ENCODE results near the gene BRIP1.

DNA sequence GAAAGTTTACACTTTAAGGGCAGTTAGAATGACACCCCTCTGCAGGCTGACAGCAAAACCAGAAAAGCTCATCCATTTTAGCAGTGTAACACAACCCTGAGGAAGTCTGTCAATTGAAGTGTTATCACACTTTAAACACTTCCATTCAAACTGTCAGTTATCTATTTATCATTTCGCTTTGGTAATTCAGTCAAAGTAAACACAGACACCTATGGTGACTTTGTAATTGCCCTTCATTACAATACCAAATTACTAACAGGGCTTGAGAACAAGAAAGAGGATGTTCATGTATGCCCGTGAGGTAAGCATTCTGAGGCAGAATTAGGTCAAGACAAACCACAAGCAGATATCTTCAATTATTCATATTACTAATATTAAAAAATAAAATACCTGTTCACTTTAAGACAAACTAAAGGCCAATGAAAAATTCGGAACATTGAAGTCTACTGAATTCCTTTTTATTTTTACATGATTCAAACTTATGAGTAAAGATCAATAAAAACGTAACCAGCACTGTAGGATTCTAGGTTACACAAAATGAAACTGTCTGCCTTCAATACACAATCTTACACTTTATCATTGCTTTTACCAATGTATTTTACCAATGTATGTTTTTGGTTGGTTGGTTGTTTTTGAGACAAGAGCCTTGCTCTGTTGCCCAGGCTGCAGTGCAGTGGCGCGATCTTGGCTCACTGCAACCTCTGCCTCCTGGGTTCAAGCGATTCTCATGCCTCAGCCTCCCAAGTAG lies 57.1 kb downstream of the BRIP1 start:
- TF ChIP-seq ZNF335 (tag by site-specific recombination; conservative IDR thresholded peaks at IDR 0.05) (no peak), KLF8 (tag by site-specific recombination; IDR thresholded peaks at IDR 0.05) (no peak)
- TF ChIP-seq, protein P1, sequence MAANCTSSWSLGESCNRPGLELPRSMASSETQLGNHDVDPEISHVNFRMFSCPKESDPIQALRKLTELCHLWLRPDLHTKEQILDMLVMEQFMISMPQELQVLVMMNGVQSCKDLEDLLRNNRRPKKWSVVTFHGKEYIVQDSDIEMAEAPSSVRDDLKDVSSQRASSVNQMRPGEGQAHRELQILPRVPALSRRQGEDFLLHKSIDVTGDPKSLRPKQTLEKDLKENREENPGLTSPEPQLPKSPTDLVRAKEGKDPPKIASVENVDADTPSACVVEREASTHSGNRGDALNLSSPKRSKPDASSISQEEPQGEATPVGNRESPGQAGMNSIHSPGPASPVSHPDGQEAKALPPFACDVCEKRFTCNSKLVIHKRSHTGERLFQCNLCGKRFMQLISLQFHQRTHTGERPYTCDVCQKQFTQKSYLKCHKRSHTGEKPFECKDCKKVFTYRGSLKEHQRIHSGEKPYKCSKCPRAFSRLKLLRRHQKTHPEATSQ (tag by site-specific recombination; IDR thresholded peaks at IDR 0.05), result no peak
- TF ChIP-seq, protein P2, sequence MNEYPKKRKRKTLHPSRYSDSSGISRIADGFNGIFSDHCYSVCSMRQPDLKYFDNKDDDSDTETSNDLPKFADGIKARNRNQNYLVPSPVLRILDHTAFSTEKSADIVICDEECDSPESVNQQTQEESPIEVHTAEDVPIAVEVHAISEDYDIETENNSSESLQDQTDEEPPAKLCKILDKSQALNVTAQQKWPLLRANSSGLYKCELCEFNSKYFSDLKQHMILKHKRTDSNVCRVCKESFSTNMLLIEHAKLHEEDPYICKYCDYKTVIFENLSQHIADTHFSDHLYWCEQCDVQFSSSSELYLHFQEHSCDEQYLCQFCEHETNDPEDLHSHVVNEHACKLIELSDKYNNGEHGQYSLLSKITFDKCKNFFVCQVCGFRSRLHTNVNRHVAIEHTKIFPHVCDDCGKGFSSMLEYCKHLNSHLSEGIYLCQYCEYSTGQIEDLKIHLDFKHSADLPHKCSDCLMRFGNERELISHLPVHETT (tag by site-specific recombination; IDR thresholded peaks at IDR 0.05), result no peak
- TF ChIP-seq, protein P3, sequence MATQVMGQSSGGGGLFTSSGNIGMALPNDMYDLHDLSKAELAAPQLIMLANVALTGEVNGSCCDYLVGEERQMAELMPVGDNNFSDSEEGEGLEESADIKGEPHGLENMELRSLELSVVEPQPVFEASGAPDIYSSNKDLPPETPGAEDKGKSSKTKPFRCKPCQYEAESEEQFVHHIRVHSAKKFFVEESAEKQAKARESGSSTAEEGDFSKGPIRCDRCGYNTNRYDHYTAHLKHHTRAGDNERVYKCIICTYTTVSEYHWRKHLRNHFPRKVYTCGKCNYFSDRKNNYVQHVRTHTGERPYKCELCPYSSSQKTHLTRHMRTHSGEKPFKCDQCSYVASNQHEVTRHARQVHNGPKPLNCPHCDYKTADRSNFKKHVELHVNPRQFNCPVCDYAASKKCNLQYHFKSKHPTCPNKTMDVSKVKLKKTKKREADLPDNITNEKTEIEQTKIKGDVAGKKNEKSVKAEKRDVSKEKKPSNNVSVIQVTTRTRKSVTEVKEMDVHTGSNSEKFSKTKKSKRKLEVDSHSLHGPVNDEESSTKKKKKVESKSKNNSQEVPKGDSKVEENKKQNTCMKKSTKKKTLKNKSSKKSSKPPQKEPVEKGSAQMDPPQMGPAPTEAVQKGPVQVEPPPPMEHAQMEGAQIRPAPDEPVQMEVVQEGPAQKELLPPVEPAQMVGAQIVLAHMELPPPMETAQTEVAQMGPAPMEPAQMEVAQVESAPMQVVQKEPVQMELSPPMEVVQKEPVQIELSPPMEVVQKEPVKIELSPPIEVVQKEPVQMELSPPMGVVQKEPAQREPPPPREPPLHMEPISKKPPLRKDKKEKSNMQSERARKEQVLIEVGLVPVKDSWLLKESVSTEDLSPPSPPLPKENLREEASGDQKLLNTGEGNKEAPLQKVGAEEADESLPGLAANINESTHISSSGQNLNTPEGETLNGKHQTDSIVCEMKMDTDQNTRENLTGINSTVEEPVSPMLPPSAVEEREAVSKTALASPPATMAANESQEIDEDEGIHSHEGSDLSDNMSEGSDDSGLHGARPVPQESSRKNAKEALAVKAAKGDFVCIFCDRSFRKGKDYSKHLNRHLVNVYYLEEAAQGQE (tag by site-specific recombination; IDR thresholded peaks at IDR 0.05), result no peak
- TF ChIP-seq, protein P4, sequence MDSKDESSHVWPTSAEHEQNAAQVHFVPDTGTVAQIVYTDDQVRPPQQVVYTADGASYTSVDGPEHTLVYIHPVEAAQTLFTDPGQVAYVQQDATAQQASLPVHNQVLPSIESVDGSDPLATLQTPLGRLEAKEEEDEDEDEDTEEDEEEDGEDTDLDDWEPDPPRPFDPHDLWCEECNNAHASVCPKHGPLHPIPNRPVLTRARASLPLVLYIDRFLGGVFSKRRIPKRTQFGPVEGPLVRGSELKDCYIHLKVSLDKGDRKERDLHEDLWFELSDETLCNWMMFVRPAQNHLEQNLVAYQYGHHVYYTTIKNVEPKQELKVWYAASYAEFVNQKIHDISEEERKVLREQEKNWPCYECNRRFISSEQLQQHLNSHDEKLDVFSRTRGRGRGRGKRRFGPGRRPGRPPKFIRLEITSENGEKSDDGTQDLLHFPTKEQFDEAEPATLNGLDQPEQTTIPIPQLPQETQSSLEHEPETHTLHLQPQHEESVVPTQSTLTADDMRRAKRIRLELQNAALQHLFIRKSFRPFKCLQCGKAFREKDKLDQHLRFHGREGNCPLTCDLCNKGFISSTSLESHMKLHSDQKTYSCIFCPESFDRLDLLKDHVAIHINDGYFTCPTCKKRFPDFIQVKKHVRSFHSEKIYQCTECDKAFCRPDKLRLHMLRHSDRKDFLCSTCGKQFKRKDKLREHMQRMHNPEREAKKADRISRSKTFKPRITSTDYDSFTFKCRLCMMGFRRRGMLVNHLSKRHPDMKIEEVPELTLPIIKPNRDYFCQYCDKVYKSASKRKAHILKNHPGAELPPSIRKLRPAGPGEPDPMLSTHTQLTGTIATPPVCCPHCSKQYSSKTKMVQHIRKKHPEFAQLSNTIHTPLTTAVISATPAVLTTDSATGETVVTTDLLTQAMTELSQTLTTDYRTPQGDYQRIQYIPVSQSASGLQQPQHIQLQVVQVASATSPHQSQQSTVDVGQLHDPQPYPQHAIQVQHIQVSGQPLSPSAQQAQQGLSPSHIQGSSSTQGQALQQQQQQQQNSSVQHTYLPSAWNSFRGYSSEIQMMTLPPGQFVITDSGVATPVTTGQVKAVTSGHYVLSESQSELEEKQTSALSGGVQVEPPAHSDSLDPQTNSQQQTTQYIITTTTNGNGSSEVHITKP (tag by site-specific recombination; IDR thresholded peaks at IDR 0.05), result no peak
